ENCODE data around the gene UBE2L3.
A peak's percentile ranks its signal among the peaks of the same experiment; 100 is the strongest.
"Not testable (repeated sequence)": the region's sequence is repeated elsewhere in the genome, so short reads cannot be mapped to it uniquely, and the experiment has no call there.

The UBE2L3 gene

GRCh38 chr22:21567456-21568346 lies at the start of gene UBE2L3:
UBE2L3 (plus strand) TSS chr22:21567714; CDS start chr22:21567745, 31 bp downstream.
- peak within 1 kb of the TSS; percentile 86 to 90 (median 88) for H3K4me3 ChIP-seq (ENCODE audit: low read depth in 1 of 5, low read length in 5 of 5)
- peaks cover 7 to 44% (median 40%) of the 10 kb centered on the region in 5 donors for H3K4me1 ChIP-seq (ENCODE audit: control insufficient read depth in 5 of 5, insufficient read depth in 5 of 5, low read length in 5 of 5)
- peaks cover 0 to 2% (median 0%) of the 10 kb centered on the region in 5 donors for H3K36me3 ChIP-seq (ENCODE audit: control insufficient read depth in 5 of 5, insufficient read depth in 5 of 5, low read length in 5 of 5)
- H3K27me3 ChIP-seq (ENCODE audit: control insufficient read depth in 5 of 5, insufficient read depth in 4 of 5, low read length in 5 of 5): no peaks in the 10 kb centered on the region
- no peaks in the 10 kb centered on the region for H3K9me3 ChIP-seq (ENCODE audit: control insufficient read depth in 5 of 5, low read length in 5 of 5)
- H3K27ac ChIP-seq (ENCODE audit: low read depth, low read length): peak within 1 kb of the TSS; percentile 87
- peak within 1 kb of the TSS; percentile 82 to 99 (median 96) for H3K9ac ChIP-seq (ENCODE audit: low read length in 5 of 5)

- not testable (repeated sequence) for H3K9ac ChIP-seq (ENCODE audit: low read length in 5 of 5); H3K4me3 ChIP-seq (ENCODE audit: low read depth in 1 of 5, low read length in 5 of 5); H3K36me3 ChIP-seq (ENCODE audit: control insufficient read depth in 5 of 5, insufficient read depth in 5 of 5, low read length in 5 of 5); H3K27ac ChIP-seq (ENCODE audit: low read depth, low read length); H3K9me3 ChIP-seq (ENCODE audit: control insufficient read depth in 5 of 5, low read length in 5 of 5); H3K4me1 ChIP-seq (ENCODE audit: control insufficient read depth in 5 of 5, insufficient read depth in 5 of 5, low read length in 5 of 5); H3K27me3 ChIP-seq (ENCODE audit: control insufficient read depth in 5 of 5, insufficient read depth in 4 of 5, low read length in 5 of 5)
Measured at GRCh38 chr22:21526705-21527500, 40.6 kb upstream of the UBE2L3 start.

DNA sequence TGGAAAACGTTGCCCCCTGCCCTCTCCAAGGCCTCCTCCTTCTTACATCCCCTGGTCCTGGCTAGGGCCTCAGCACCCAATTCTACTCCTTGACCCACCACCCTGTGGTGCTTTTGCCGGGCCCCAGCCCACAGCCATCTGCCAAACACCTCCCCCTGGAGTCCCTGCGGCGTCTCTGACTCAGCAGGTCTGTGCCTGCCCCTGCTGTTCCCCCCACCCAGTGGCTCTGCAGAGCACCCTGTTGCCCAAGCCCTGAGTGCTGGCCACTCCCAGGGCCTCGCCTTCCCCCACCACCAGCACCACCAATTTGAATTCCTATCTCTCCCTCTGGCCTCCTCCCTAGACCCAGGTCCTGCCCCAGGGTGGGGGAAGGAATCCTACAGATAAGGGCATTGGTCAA lies 36.0 kb upstream of the UBE2L3 start:
- H3K4me1 ChIP-seq (ENCODE audit: control insufficient read depth in 5 of 5, insufficient read depth in 5 of 5, low read length in 5 of 5); H3K27ac ChIP-seq (ENCODE audit: low read depth, low read length): not testable (repeated sequence)

GRCh38 chr22:21532863-21533648 lies 34.5 kb upstream of the UBE2L3 start:
- H3K36me3 ChIP-seq (ENCODE audit: control insufficient read depth in 5 of 5, insufficient read depth in 5 of 5, low read length in 5 of 5); H3K27me3 ChIP-seq (ENCODE audit: control insufficient read depth in 5 of 5, insufficient read depth in 4 of 5, low read length in 5 of 5); H3K27ac ChIP-seq (ENCODE audit: low read depth, low read length); H3K4me1 ChIP-seq (ENCODE audit: control insufficient read depth in 5 of 5, insufficient read depth in 5 of 5, low read length in 5 of 5); H3K9me3 ChIP-seq (ENCODE audit: control insufficient read depth in 5 of 5, low read length in 5 of 5); H3K4me3 ChIP-seq (ENCODE audit: low read depth in 1 of 5, low read length in 5 of 5); H3K9ac ChIP-seq (ENCODE audit: low read length in 5 of 5): not testable (repeated sequence)

More for the DNA sequence above, 36.0 kb upstream of the UBE2L3 start:
- H3K27me3 ChIP-seq (ENCODE audit: control insufficient read depth in 5 of 5, insufficient read depth in 4 of 5, low read length in 5 of 5); H3K9me3 ChIP-seq (ENCODE audit: control insufficient read depth in 5 of 5, low read length in 5 of 5); H3K4me3 ChIP-seq (ENCODE audit: low read depth in 1 of 5, low read length in 5 of 5); H3K9ac ChIP-seq (ENCODE audit: low read length in 5 of 5); H3K36me3 ChIP-seq (ENCODE audit: control insufficient read depth in 5 of 5, insufficient read depth in 5 of 5, low read length in 5 of 5): not testable (repeated sequence)

GRCh38 chr22:21539862-21540261 lies 27.7 kb upstream of the UBE2L3 start:
- not testable (repeated sequence) for H3K9me3 ChIP-seq (ENCODE audit: control insufficient read depth in 5 of 5, low read length in 5 of 5); H3K4me1 ChIP-seq (ENCODE audit: control insufficient read depth in 5 of 5, insufficient read depth in 5 of 5, low read length in 5 of 5); H3K9ac ChIP-seq (ENCODE audit: low read length in 5 of 5); H3K36me3 ChIP-seq (ENCODE audit: control insufficient read depth in 5 of 5, insufficient read depth in 5 of 5, low read length in 5 of 5); H3K4me3 ChIP-seq (ENCODE audit: low read depth in 1 of 5, low read length in 5 of 5); H3K27ac ChIP-seq (ENCODE audit: low read depth, low read length); H3K27me3 ChIP-seq (ENCODE audit: control insufficient read depth in 5 of 5, insufficient read depth in 4 of 5, low read length in 5 of 5)

- not testable (repeated sequence) for H3K27me3 ChIP-seq (ENCODE audit: control insufficient read depth in 5 of 5, insufficient read depth in 4 of 5, low read length in 5 of 5); H3K4me3 ChIP-seq (ENCODE audit: low read depth in 1 of 5, low read length in 5 of 5); H3K9me3 ChIP-seq (ENCODE audit: control insufficient read depth in 5 of 5, low read length in 5 of 5); H3K9ac ChIP-seq (ENCODE audit: low read length in 5 of 5); H3K4me1 ChIP-seq (ENCODE audit: control insufficient read depth in 5 of 5, insufficient read depth in 5 of 5, low read length in 5 of 5); H3K36me3 ChIP-seq (ENCODE audit: control insufficient read depth in 5 of 5, insufficient read depth in 5 of 5, low read length in 5 of 5); H3K27ac ChIP-seq (ENCODE audit: low read depth, low read length)
Measured at GRCh38 chr22:21544432-21545322, 22.8 kb upstream of the UBE2L3 start.

DNA sequence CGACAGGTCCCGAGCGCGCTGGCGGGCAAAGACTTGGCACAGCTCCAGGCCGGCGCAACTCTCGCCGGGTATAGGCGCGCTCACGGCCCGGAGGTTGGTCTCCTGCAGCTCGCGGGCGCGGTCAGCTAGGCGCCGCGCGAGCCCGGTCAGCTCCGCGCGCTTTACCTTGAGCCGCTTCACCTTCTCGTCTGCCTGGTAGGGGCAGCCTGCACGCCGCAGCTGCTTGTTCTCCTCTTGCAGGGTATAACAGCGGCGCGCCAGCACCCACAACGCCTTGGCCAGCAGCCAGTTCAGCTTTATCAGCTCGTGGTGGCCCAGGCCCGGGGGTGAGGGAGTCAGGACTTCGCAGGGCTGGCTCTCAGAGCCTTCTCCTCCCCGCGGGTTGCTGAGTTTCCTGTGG lies 18.0 kb upstream of the UBE2L3 start:
- not testable (repeated sequence) for H3K27me3 ChIP-seq (ENCODE audit: control insufficient read depth in 5 of 5, insufficient read depth in 4 of 5, low read length in 5 of 5); H3K9ac ChIP-seq (ENCODE audit: low read length in 5 of 5); H3K36me3 ChIP-seq (ENCODE audit: control insufficient read depth in 5 of 5, insufficient read depth in 5 of 5, low read length in 5 of 5); H3K27ac ChIP-seq (ENCODE audit: low read depth, low read length); H3K4me1 ChIP-seq (ENCODE audit: control insufficient read depth in 5 of 5, insufficient read depth in 5 of 5, low read length in 5 of 5); H3K9me3 ChIP-seq (ENCODE audit: control insufficient read depth in 5 of 5, low read length in 5 of 5); H3K4me3 ChIP-seq (ENCODE audit: low read depth in 1 of 5, low read length in 5 of 5)

DNA sequence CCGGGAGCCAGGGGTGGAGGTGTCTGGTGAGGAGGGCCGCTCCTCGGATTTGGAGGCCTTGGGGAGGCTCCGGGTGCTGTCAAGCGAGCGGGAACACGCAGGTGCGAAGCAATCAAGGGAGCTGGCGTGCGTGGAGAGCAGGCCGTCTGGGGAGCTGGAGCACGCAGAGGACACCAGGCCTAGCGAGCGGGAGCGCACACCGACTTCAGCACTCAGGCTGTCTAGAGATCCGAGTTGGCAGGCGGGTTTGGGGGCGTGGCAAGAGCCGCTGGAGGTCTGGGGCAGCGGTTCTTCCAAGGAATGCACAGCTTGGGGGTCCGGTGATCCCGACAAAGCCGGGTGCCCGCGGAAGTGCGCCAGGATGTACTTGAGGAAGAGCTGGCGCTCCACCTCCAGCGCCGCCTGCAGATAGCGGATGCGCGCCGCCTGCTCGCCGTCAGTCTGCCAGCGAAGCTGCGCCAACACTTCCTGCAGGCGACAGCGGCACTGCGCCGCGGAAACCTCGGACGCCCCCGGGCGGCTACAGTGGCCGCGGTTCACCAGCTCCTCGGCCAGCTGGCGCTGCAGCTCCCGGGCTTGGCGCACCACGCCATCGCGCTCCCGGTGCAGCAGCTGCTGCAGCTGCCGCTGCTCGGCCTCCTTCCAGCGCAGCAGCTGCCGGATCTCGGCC lies 17.4 kb upstream of the UBE2L3 start:
- H3K9ac ChIP-seq (ENCODE audit: low read length in 5 of 5); H3K27ac ChIP-seq (ENCODE audit: low read depth, low read length); H3K27me3 ChIP-seq (ENCODE audit: control insufficient read depth in 5 of 5, insufficient read depth in 4 of 5, low read length in 5 of 5); H3K4me1 ChIP-seq (ENCODE audit: control insufficient read depth in 5 of 5, insufficient read depth in 5 of 5, low read length in 5 of 5); H3K36me3 ChIP-seq (ENCODE audit: control insufficient read depth in 5 of 5, insufficient read depth in 5 of 5, low read length in 5 of 5); H3K4me3 ChIP-seq (ENCODE audit: low read depth in 1 of 5, low read length in 5 of 5); H3K9me3 ChIP-seq (ENCODE audit: control insufficient read depth in 5 of 5, low read length in 5 of 5): not testable (repeated sequence)

- H3K9ac ChIP-seq (ENCODE audit: low read length in 5 of 5); H3K4me3 ChIP-seq (ENCODE audit: low read depth in 1 of 5, low read length in 5 of 5); H3K9me3 ChIP-seq (ENCODE audit: control insufficient read depth in 5 of 5, low read length in 5 of 5); H3K36me3 ChIP-seq (ENCODE audit: control insufficient read depth in 5 of 5, insufficient read depth in 5 of 5, low read length in 5 of 5); H3K27me3 ChIP-seq (ENCODE audit: control insufficient read depth in 5 of 5, insufficient read depth in 4 of 5, low read length in 5 of 5); H3K27ac ChIP-seq (ENCODE audit: low read depth, low read length); H3K4me1 ChIP-seq (ENCODE audit: control insufficient read depth in 5 of 5, insufficient read depth in 5 of 5, low read length in 5 of 5): not testable (repeated sequence)
Measured at GRCh38 chr22:21550678-21551047, 16.9 kb upstream of the UBE2L3 start.

Data from subcutaneous abdominal adipose tissue (tissue), 5 donors.